HepG2 (cell line): ENCODE results near the gene NHSL1. TPM values are rescaled to one million over a fixed set of nuclear protein-coding genes. Genes with fewer than 3 reads are reported as not detected.

ENCODE experiments used
- ATAD3A ChIP-seq: sonication (generic); formaldehyde crosslinking; IDR thresholded peaks from 2 replicates; pipeline ENCODE4 v1.4.0; 2020; ENCODE audit warnings: missing genetic modification reagents
- ELF3 ChIP-seq: IDR thresholded peaks from 2 replicates; pipeline ENCODE4 v1.6.1; 2016; ENCODE audit warnings: missing genetic modification reagents, missing compliant biosample characterization
- FOXK2 ChIP-seq: fragments of 450-650 bp; IDR thresholded peaks from 2 replicates; pipeline ENCODE4 v1.6.1; 2016
- IKZF5 ChIP-seq: IDR thresholded peaks from 2 replicates; pipeline ENCODE4 v1.6.1; 2018; ENCODE audit warnings: missing genetic modification reagents, mild to moderate bottlenecking, missing compliant biosample characterization
- ONECUT2 ChIP-seq: sonication (generic); formaldehyde crosslinking; IDR thresholded peaks from 2 replicates; pipeline ENCODE4 v1.4.0; 2020; ENCODE audit warnings: missing genetic modification reagents
- SSRP1 ChIP-seq: IDR thresholded peaks from 2 replicates; pipeline ENCODE4 v1.6.1; 2016; ENCODE audit warnings: control low read depth
- ZBTB1 ChIP-seq: sonication (generic); formaldehyde crosslinking; IDR thresholded peaks from 2 replicates; pipeline ENCODE4 v1.4.0; 2020; ENCODE audit warnings: missing genetic modification reagents, borderline replicate concordance
- ZFY ChIP-seq: sonication (generic); formaldehyde crosslinking; IDR thresholded peaks from 2 replicates; pipeline ENCODE4 v1.4.0; 2020; ENCODE audit warnings: missing genetic modification reagents
- ZNF235 ChIP-seq: sonication (generic); formaldehyde crosslinking; IDR thresholded peaks from 2 replicates; pipeline ENCODE4 v1.8.1; 2023; ENCODE audit warnings: mild to moderate bottlenecking, missing genetic modification reagents, borderline replicate concordance
- ZNF609 ChIP-seq: sonication (generic); formaldehyde crosslinking; IDR thresholded peaks from 2 replicates; pipeline ENCODE4 v1.4.0; 2020; ENCODE audit warnings: mild to moderate bottlenecking, missing genetic modification reagents, borderline replicate concordance
- ZNF614 ChIP-seq: IDR thresholded peaks from 2 replicates; pipeline ENCODE4 v1.6.1; 2018; ENCODE audit warnings: missing biosample characterization, missing genetic modification reagents, inconsistent platforms, borderline replicate concordance
- polyA plus RNA-seq, 8 experiments: library from polyadenylated mRNA; depleted of rRNA in 3 of 8; stranded (reverse) in 7 of 8; unstranded in 1 of 8; fragments of >200 nt; fragmentation: Illumina TruSeq in 4 of 8; extraction: Trizol in 4 of 8; gene quantifications; 2 replicates each; pipeline versions ENCODE4 v1.2.1 to v1.2.3, GENCODE V29; 2011 to 2016; ENCODE audit warnings: low read depth in 4 of 8, missing spikeins in 1 of 8, mixed read lengths in 1 of 8; ENCODE audit not compliant: insufficient read depth in 1 of 8
- total RNA-seq, 5 experiments: library from RNA; depleted of rRNA; stranded (reverse); fragments of >200 nt; fragmentation: Illumina TruSeq; extraction: Trizol; gene quantifications; 2 replicates each; pipeline ENCODE4 v1.2.3, GENCODE V29; 2016; ENCODE audit warnings: low read depth in 1 of 5
- TF ChIP-seq, protein P1 (sequence below): IDR thresholded peaks from 2 replicates; pipeline ENCODE4 v1.6.1; 2016
- TF ChIP-seq, protein P2 (sequence below): sonication (generic); formaldehyde crosslinking; IDR thresholded peaks from 2 replicates; pipeline ENCODE4 v1.4.0; 2020; ENCODE audit warnings: missing genetic modification reagents
- TF ChIP-seq, protein P3 (sequence below): sonication (generic); formaldehyde crosslinking; IDR thresholded peaks from 2 replicates; pipeline ENCODE4 v1.5.0; 2020; ENCODE audit warnings: mild to moderate bottlenecking, missing genetic modification reagents
- TF ChIP-seq, protein P4 (sequence below): sonication (generic); formaldehyde crosslinking; IDR thresholded peaks from 2 replicates; pipeline ENCODE4 v1.5.0; 2020; ENCODE audit warnings: mild to moderate bottlenecking, missing genetic modification reagents, moderate library complexity

The NHSL1 gene
- total and polyA plus RNA-seq, 2 of the 13 experiments (the other 11 are each of a cell fraction or from before 2014, with no cell fraction given), result 24.9 to 53.6 TPM

- TF ChIP-seq, protein P1, sequence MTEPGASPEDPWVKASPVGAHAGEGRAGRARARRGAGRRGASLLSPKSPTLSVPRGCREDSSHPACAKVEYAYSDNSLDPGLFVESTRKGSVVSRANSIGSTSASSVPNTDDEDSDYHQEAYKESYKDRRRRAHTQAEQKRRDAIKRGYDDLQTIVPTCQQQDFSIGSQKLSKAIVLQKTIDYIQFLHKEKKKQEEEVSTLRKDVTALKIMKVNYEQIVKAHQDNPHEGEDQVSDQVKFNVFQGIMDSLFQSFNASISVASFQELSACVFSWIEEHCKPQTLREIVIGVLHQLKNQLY (CRISPR knock-in tag), result 0 out of 2 replicates have a peak, but pooled peaks have one; percentile 43
- TF ChIP-seq ZFY (CRISPR knock-in tag), result no peak
- no peak for TF ChIP-seq ZBTB1 (CRISPR knock-in tag)
- no peak for TF ChIP-seq ATAD3A
- TF ChIP-seq FOXK2, result peak; percentile 28; the same call in 1 of the 2 replicates
- peak; percentile 69; the same call in 1 of the 2 replicates for TF ChIP-seq ZNF609 (CRISPR knock-in tag)
- TF ChIP-seq ELF3, result peak; percentile 70
- TF ChIP-seq, protein P2, sequence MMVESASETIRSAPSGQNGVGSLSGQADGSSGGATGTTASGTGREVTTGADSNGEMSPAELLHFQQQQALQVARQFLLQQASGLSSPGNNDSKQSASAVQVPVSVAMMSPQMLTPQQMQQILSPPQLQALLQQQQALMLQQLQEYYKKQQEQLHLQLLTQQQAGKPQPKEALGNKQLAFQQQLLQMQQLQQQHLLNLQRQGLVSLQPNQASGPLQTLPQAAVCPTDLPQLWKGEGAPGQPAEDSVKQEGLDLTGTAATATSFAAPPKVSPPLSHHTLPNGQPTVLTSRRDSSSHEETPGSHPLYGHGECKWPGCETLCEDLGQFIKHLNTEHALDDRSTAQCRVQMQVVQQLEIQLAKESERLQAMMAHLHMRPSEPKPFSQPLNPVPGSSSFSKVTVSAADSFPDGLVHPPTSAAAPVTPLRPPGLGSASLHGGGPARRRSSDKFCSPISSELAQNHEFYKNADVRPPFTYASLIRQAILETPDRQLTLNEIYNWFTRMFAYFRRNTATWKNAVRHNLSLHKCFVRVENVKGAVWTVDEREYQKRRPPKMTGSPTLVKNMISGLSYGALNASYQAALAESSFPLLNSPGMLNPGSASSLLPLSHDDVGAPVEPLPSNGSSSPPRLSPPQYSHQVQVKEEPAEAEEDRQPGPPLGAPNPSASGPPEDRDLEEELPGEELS (CRISPR knock-in tag), result peak; percentile 78
- TF ChIP-seq, protein P3, sequence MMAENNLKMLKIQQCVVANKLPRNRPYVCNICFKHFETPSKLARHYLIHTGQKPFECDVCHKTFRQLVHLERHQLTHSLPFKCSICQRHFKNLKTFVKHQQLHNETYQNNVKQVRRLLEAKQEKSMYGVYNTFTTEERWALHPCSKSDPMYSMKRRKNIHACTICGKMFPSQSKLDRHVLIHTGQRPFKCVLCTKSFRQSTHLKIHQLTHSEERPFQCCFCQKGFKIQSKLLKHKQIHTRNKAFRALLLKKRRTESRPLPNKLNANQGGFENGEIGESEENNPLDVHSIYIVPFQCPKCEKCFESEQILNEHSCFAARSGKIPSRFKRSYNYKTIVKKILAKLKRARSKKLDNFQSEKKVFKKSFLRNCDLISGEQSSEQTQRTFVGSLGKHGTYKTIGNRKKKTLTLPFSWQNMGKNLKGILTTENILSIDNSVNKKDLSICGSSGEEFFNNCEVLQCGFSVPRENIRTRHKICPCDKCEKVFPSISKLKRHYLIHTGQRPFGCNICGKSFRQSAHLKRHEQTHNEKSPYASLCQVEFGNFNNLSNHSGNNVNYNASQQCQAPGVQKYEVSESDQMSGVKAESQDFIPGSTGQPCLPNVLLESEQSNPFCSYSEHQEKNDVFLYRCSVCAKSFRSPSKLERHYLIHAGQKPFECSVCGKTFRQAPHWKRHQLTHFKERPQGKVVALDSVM (CRISPR knock-in tag), result 0 out of 2 replicates have a peak, but pooled peaks have one; percentile 30
- no peak for TF ChIP-seq ZNF235 (CRISPR knock-in tag)
- TF ChIP-seq ZNF614 (CRISPR knock-in tag), result peak; percentile 38; the same call in 1 of the 2 replicates
- TF ChIP-seq SSRP1 (CRISPR knock-in tag), result 0 out of 2 replicates have a peak, but pooled peaks have one; percentile 52
- TF ChIP-seq IKZF5 (CRISPR knock-in tag), result 0 out of 2 replicates have a peak, but pooled peaks have one; percentile 51
- TF ChIP-seq ONECUT2 (CRISPR knock-in tag), result peak; percentile 70
- TF ChIP-seq, protein P4, sequence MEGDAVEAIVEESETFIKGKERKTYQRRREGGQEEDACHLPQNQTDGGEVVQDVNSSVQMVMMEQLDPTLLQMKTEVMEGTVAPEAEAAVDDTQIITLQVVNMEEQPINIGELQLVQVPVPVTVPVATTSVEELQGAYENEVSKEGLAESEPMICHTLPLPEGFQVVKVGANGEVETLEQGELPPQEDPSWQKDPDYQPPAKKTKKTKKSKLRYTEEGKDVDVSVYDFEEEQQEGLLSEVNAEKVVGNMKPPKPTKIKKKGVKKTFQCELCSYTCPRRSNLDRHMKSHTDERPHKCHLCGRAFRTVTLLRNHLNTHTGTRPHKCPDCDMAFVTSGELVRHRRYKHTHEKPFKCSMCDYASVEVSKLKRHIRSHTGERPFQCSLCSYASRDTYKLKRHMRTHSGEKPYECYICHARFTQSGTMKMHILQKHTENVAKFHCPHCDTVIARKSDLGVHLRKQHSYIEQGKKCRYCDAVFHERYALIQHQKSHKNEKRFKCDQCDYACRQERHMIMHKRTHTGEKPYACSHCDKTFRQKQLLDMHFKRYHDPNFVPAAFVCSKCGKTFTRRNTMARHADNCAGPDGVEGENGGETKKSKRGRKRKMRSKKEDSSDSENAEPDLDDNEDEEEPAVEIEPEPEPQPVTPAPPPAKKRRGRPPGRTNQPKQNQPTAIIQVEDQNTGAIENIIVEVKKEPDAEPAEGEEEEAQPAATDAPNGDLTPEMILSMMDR (CRISPR knock-in tag), result 0 out of 2 replicates have a peak, but pooled peaks have one; percentile 9
These were observed 27.5 kb upstream of the NHSL1 start (continued) for GRCh38 chr6:138526822-138527235.
